H7 (cell line): Measurements from ENCODE around the gene CLC. TPM values are rescaled to one million over a fixed set of nuclear protein-coding genes. Genes with fewer than 3 reads are reported as not detected.
"Not testable (repeated sequence)": the region's sequence is repeated elsewhere in the genome, so short reads cannot be mapped to it uniquely, and the experiment has no call there.

Source experiments
- DNase-seq: peaks from one replicate; pipeline ENCODE4 v3.0.0; 2012
- H3K27me3 ChIP-seq: 2 replicates; pipeline ENCODE4 v1.6.0; 2011; ENCODE audit warnings: mild to moderate bottlenecking, low read length; ENCODE audit not compliant: control insufficient read depth, insufficient read depth
- H3K36me3 ChIP-seq: replicated peaks from 2 replicates; pipeline ENCODE4 v1.5.1; 2011; ENCODE audit warnings: low read length; ENCODE audit not compliant: control insufficient read depth, insufficient read depth
- H3K4me3 ChIP-seq: 2 replicates; pipeline ENCODE4 v1.5.1; 2011; ENCODE audit warnings: low read depth, mild to moderate bottlenecking, control low read depth, low read length, moderate library complexity; ENCODE audit not compliant: insufficient read depth
- total RNA-seq: library from RNA; depleted of rRNA; stranded (reverse); fragments of >200 nt; shearing (Covaris generic); gene quantifications from 2 replicates; pipeline ENCODE4 v1.2.3, GENCODE V29; 2014

Gene CLC
- total RNA-seq, 1 experiment from 2014 or later, result not detected

GRCh38 chr19:39708594-39708993 lies 29.2 kb downstream of the CLC start:
- DNase-seq, result no peak
- Histone ChIP-seq H3K4me3 (no peak overlapping the region), H3K36me3 (no peaks in the 10 kb centered on the region), H3K27me3 (no peaks in the 10 kb centered on the region)

DNA sequence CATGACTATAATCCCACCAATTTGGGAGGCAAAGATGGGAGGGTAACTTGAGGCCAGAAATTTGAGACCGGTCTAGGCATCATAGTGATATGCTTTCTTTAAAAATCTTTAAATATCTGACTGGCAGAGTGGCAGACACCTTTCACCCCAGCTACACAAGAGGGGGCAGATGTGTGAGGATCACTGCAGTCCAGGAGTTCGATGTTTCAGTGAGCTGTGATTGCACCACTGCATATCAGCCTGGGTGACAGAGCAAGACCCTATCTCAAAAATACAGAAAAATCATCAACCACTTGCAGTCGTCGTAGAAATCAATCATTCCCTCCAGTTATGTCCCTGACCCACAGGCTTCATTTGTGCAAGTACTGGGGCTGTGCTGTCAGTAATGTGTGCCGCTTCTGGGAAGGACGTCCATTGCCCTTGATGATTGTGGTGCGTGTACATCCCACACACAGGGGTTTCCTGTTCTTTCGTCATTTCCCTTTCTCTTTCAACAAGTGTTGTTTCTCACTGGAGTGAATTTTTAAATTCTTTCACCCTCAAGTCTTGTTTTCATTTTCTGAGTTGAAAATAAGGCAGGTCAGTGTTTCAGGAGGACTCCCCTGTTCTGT lies 32.1 kb downstream of the CLC start:
- Histone ChIP-seq H3K27me3 (no peaks in the 10 kb centered on the region), H3K36me3 (no peaks in the 10 kb centered on the region), H3K4me3 (no peak overlapping the region)
- no peak for DNase-seq

- no peaks in the 10 kb centered on the region for H3K36me3 ChIP-seq
- no peak for DNase-seq
- H3K4me3 ChIP-seq, result no peak within 1 kb of the TSS
- H3K27me3 ChIP-seq, result no peaks in the 10 kb centered on the region
Observed at GRCh38 chr19:39704181-39705044, 33.4 kb downstream of the CLC start, which contains the start of gene LGALS14. TSS of gene LGALS14 (plus strand) at chr19:39704481. CDS start at chr19:39704529, 48 bp downstream.

DNA sequence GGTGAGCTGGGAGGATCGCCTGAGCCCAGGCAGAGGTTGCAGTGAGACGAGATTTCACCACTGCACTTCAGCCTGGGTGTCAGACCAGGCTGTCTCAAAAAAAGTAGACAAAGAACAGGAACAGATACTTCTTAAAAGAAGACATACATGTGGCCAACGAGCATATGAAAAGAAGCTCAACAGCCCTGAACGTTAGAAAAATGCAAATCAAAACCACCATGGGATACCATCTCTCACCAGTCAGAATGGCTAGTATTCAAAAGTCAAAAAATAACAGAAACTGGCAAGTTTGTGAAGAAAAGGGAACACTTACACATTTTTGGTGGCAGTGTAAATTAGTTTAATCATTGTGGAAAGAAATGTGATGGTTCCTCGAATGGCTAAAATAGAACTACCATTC lies 36.5 kb downstream of the CLC start:
- Histone ChIP-seq H3K27me3 (no peaks in the 10 kb centered on the region), H3K4me3 (no peak overlapping the region), H3K36me3 (no peaks in the 10 kb centered on the region)
- no peak for DNase-seq

- H3K27me3 ChIP-seq, result no peaks in the 10 kb centered on the region
- H3K36me3 ChIP-seq, result no peaks in the 10 kb centered on the region
- no peak overlapping the region for H3K4me3 ChIP-seq
- no peak for DNase-seq
Observed at GRCh38 chr19:39698535-39698934, 39.3 kb downstream of the CLC start.

- Histone ChIP-seq H3K36me3 (no peaks in the 10 kb centered on the region), H3K27me3 (no peaks in the 10 kb centered on the region), H3K4me3 (no peak overlapping the region)
- DNase-seq, result no peak
Observed at GRCh38 chr19:39696387-39696786, 41.4 kb downstream of the CLC start.

DNA sequence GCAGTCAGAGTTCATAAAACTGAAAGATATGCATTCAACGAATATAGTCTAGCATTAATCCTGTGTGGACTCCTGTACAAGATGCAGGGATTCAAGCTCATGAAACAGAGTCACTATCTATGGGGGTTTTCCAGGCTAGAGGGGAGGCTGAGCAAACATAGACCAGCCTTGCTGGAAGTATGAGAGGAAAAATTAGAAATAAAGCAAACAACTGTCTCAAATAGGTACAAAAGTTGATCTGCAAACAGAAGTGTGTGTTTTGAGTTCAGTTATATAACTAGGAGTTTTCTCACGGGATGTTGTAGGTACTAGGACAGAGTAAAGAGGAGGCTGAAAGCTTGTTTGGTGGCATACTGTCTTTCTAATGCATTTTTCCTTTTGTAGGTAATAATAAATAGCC lies 42.1 kb downstream of the CLC start:
- Histone ChIP-seq H3K27me3 (no peaks in the 10 kb centered on the region), H3K4me3 (no peak overlapping the region), H3K36me3 (no peaks in the 10 kb centered on the region)
- no peak for DNase-seq

DNA sequence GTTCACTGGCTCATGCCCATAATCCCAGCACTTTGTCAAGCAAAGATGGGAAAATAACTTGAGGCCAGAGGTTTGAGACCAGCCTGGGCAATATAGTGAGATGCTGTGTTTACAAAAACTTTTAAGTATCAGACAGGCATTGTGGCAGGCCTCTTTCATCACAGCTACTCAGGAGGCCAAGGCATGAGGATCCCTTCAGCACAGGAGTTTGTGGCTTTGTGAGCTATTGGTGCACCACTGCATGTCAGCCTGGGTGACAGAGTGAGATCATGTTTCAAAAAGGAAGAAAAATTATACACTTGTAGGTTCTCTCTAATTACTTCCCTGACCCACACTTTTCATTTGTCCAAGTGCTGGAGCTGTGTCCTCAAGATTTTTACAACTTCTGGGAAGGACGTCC lies 45.0 kb downstream of the CLC start:
- no peaks in the 10 kb centered on the region for H3K36me3 ChIP-seq
- H3K27me3 ChIP-seq, result no peaks in the 10 kb centered on the region

GRCh38 chr19:39692166-39692565 lies 45.7 kb downstream of the CLC start:
- no peak for DNase-seq
- no peak overlapping the region for H3K4me3 ChIP-seq
- no peaks in the 10 kb centered on the region for H3K36me3 ChIP-seq
- H3K27me3 ChIP-seq, result no peaks in the 10 kb centered on the region

More for the DNA sequence above, 45.0 kb downstream of the CLC start:
- DNase-seq, result no peak
- no peak overlapping the region for H3K4me3 ChIP-seq

DNA sequence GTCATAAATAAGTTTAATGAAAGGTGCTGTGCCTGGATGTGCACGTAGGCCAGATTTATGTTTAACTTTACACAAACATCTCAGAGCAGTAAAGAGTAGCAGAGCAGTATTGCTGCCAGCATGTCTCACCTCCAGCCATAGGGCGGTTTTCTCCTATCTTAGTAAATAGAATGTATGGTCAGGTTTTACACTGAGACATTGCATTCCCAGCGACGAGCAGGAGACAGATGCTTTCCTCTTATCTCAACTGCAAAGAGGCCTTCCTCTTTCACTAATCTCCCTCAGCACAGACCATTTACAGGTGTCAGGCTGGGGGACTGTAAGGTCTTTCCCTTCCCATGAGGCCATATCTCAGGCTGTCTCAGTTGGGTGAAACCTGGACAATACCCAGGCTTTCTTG lies 49.2 kb downstream of the CLC start:
- not testable (repeated sequence) for H3K4me3 ChIP-seq, DNase-seq, H3K27me3 ChIP-seq, H3K36me3 ChIP-seq

GRCh38 chr19:39686739-39687138 lies 51.1 kb downstream of the CLC start:
- Histone ChIP-seq H3K36me3 (no peaks in the 10 kb centered on the region), H3K4me3 (no peak overlapping the region), H3K27me3 (no peaks in the 10 kb centered on the region)
- no peak for DNase-seq

DNA sequence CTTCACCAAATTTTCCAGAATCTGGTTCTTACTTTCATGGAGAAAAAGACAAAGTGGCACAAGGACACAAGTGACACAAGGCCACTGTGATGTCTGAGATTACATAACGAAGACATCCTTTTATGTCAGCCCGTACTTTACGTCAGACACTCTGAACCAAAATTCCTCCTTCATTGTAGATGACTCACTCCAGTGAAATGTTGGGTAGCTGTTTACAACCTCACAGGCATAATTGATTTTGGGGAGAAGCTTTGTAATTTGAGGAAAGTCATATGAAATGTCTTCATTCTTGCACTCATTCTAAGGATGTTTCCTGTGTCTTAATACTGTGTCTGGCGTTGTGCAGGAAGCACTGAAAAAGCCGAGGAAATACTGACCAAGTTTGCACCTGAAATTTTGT lies 53.6 kb downstream of the CLC start:
- no peaks in the 10 kb centered on the region for H3K36me3 ChIP-seq
- DNase-seq, result no peak
- H3K4me3 ChIP-seq, result no peak overlapping the region
- H3K27me3 ChIP-seq, result no peaks in the 10 kb centered on the region

DNA sequence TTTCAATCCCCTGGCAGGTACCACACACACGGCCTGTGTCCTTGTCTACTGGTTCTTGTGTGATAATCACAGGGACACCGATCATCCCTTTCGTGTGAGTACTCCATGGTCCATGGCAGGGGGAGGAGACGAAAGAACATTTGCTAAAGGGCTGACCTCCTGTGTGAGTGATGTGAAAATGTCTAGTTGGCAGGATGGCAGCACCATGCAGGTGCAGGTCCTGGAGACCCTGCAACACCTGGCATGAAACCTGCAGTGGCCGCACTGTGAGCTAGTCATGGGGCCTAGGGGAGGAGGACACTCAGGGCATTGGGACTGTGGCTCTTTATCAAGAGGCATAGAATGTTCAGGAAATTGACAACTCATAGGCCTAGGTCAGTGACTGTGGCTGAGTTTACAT lies 56.4 kb downstream of the CLC start:
- Histone ChIP-seq H3K36me3 (no peaks in the 10 kb centered on the region), H3K4me3 (no peak overlapping the region), H3K27me3 (no peaks in the 10 kb centered on the region)
- DNase-seq, result no peak
